Measurements from ENCODE around the gene COL13A1.

The COL13A1 gene

GRCh38 chr10:69880301-69881081 lies 78.8 kb downstream of the COL13A1 start:
- intact Hi-C loops (cut with DNase I; ENCODE audit: low total_unique reads): no loop called here
- Histone ChIP-seq H3K4me3 (peak overlapping the region in 1 of 2 donors; percentile 23), H3K9me3 (no peaks in the 10 kb centered on the region), H3K4me1 (peaks cover 0 to 14% (median 7%) of the 10 kb centered on the region in 4 donors), H3K27me3 (no peaks in the 10 kb centered on the region), H3K27ac (peak overlapping the region in 1 of 2 donors; percentile 29), H3K36me3 (no peaks in the 10 kb centered on the region)
- no peak for TF ChIP-seq CTCF (IDR thresholded peaks at IDR 0.05)
- no peak for DNase-seq

- TF ChIP-seq CTCF (IDR thresholded peaks at IDR 0.05): no peak
- peaks cover 0 to 14% (median 7%) of the 10 kb centered on the region in 4 donors for H3K4me1 ChIP-seq
- no peaks in the 10 kb centered on the region for H3K9me3 ChIP-seq
- DNase-seq: no peak
- H3K27me3 ChIP-seq: no peaks in the 10 kb centered on the region
- H3K27ac ChIP-seq: no peak overlapping the region
- no peak overlapping the region for H3K4me3 ChIP-seq
- H3K36me3 ChIP-seq: no peaks in the 10 kb centered on the region
- intact Hi-C loops (cut with DNase I; ENCODE audit: low total_unique reads): no loop called here
Measured at GRCh38 chr10:69881202-69881601, 79.5 kb downstream of the COL13A1 start.

- no peaks in the 10 kb centered on the region for H3K27me3 ChIP-seq
- peaks cover 0 to 14% (median 7%) of the 10 kb centered on the region in 4 donors for H3K4me1 ChIP-seq
- DNase-seq: no peak
- H3K4me3 ChIP-seq: no peak overlapping the region
- no peak for TF ChIP-seq CTCF (IDR thresholded peaks at IDR 0.05)
- no peaks in the 10 kb centered on the region for H3K9me3 ChIP-seq
- H3K36me3 ChIP-seq: no peaks in the 10 kb centered on the region
- intact Hi-C loops (cut with DNase I; ENCODE audit: low total_unique reads): no loop called here
- no peak overlapping the region for H3K27ac ChIP-seq
Measured at GRCh38 chr10:69883310-69884023, 81.8 kb downstream of the COL13A1 start.

GRCh38 chr10:69884024-69884367 lies 82.3 kb downstream of the COL13A1 start:
- Histone ChIP-seq H3K4me3 (no peak overlapping the region), H3K4me1 (peaks cover 0 to 14% (median 7%) of the 10 kb centered on the region in 4 donors), H3K27ac (no peak overlapping the region), H3K9me3 (no peaks in the 10 kb centered on the region), H3K36me3 (no peaks in the 10 kb centered on the region), H3K27me3 (no peaks in the 10 kb centered on the region)
- no peak for TF ChIP-seq CTCF (IDR thresholded peaks at IDR 0.05)
- intact Hi-C loops (cut with DNase I; ENCODE audit: low total_unique reads): no loop called here
- DNase-seq: no peak

GRCh38 chr10:69884686-69885085 lies 83.0 kb downstream of the COL13A1 start:
- no peak for DNase-seq
- Histone ChIP-seq H3K4me1 (peaks cover 0 to 13% (median 7%) of the 10 kb centered on the region in 4 donors), H3K36me3 (peaks cover 0 to 6% (median 0%) of the 10 kb centered on the region in 3 donors), H3K4me3 (no peak overlapping the region), H3K27ac (no peak overlapping the region), H3K27me3 (no peaks in the 10 kb centered on the region), H3K9me3 (no peaks in the 10 kb centered on the region)
- no peak for TF ChIP-seq CTCF (IDR thresholded peaks at IDR 0.05)
- intact Hi-C loops (cut with DNase I; ENCODE audit: low total_unique reads): no loop called here

All from tibial artery (tissue), 4 donors.